ENCODE results near the gene ATP8B3.
A peak's percentile ranks its signal among the peaks of the same experiment; 100 is the strongest.

ATP8B3 gene

DNA sequence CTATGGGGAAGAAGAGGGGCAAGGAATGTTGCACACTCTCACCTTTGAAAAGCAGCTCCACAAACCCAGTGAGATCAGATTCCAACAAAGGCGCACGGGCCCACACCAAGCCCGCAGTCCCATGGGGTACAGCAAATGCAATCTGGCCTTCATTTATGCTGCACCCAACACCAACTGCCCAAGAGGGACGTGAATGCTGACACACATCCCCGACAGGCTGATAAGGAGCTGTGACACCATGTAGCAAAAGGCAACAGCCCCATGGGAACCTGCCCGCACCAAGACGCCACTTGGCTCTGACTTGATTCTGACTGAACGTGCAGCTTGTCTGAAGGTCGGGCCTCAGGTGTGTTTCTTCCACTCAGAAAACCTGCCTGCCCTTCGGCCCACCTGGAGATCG, 18.9 kb upstream of the ATP8B3 start:
- no peak for DNase-seq

DNA sequence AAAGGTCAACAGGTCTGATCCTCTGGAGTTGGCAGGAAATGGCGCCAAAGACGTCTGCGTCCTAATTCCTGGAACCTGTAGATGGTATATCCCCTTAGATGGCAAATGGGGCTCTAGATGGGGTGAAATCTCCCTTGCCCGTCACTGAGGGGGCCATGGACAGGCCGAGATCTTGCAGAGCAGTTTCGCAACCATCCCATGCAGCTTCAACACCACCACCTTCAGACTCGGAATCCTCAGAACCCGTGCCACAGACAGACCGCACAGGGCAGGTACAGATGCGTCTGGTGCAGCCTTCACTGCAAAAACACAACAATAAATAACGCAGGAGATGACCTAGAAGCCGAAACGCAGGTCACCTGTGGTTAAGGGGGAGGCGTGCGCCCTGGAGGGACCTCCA, 18.5 kb upstream of the ATP8B3 start:
- DNase-seq, result no peak

DNA sequence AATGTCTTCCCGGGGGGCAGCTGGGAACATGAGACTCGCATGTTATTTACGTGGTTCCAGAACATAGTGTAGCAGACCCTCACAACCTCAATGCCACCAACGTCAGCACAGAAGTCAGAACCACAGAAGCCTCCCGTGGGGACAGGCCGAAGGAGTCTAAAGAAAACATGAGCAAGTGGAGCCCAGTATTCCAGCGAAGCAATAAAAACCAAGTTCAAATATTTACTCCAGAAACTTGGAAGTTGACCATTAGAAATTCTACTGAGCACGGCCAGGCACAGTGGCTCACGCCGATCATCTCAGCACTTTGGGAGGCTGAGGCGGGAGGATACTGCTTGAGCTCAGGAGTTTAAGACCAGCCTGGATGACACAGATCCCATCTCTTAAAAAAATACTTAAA, 17.9 kb upstream of the ATP8B3 start:
- DNase-seq, result no peak

DNA sequence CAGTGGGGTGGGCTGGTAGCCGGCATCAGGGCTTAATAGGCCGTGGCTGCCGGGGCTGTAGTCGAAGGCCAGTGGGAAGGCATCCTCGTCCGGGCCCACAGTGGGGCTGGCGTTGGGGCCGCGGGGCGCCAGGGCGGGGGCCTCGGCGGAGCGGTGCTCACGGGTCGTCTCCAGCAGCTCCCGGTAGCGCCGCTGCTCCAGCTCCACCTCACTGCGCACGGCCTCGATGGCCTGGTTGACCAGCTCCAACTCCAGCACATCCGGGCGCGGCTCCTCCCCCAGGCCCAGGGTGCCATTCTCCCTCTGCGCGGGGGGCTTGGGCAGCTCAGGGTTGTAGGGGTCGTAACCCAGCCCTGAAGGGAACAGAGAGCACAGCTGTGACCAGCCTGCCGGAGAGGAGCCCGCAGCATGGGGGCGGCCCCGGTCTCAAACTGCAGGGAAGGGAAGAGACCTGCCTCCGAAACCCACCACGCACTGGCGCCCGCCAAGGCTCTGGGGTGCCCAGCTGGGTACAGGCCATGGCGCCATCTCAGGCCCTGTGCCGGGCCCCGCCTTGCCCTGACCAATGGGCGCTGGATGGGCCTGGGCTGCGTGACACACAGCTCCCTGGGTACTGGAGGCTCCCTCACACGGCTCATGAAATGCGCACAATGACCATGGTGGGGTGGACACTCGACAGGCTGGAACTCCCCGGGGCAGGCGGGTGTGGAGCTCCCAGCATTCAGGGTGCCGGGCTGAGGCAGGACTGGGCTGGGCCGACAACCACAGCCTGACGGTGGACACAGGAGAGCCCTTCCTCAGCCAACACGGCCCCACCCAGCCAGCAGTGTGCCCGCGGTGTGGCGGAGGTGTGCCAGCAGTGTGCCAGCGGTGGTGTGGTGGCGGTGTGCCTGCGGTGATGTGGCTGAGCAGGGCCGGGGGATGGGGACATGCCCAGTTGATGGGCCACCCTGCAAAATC, 16.5 kb upstream of the ATP8B3 start:
- DNase-seq, result no peak

DNA sequence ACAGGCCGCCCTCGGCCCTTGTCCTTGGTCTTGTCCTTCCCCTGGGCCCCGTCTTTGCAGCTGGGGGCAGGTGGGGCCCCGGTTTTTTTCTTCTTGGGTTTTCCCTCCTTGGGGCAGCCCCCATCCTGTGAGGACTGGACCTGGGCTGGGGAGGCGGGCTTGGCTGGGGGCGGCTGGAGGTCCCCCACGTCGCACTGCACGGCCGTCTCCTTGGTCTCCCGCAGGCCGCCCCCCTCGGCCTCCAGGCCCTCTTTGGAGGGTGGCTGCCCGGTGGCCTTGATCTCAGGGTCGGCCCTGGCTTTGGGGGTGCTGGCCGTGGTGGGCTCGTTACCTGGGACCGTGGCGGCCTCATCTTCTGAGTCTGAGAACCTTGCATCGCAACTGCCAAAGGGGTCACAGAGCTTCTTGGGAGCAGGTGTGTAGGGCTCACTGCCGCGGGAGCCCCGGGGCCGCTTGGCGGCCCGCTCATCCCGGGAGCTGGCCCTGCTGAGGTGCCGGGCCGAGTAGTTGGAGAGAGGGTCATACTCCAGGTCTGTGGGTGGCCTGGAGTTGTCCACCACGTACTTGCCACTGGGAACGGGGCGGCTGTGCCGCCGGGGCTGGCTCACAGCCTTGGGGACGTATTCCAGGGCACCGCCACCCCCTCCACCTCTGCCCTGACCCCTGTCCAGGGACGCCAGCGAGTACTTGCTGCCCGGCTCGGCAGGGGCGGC, 15.6 kb upstream of the ATP8B3 start:
- no peak for DNase-seq

DNA sequence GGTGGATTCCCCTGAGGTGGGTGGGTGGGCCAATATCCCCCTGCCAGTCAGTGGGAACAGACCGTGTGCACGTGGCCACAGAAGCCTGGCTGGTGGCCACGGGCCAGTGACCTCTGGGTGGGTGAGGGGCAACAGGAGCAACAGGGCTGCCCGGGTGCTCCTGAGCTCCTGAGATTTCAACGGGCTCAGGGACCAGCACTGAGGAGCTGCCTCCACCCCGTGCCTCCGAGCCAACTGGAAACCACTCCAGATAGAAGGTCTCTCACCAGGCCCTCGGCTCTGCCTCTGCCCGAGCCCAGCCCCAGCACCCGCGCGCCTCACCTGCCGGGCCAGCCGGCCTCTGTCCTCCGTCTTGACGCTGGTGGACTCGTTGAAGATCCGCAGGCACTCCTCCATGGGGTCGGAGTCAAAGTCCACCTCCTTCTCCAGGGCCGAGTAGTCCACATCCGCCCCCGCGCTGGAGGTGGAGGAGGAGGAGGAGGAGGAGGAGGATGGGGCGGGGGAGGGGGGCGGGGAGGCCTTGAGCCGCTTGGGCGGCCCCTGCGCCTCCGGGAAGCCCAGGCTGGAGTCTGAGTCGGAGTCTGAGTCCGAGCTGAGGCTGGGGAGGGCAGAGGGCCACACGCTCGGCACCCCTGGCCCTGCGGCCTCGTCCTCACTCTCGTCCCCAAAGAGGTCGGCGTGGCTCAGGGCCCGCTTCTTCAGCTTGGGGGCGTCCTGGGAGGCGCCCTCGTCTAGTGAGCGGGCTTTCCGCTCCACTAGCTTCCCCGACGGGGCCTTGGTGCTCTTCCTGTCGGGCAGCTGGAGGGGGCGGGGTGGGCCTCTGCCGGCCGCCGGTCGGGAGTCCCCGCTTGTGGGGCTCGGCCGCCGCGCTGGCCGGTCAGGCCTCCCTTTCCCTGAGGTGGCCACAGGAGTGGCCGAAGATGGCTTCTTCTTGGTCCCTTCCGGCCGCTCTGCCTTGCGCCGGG, 14.8 kb upstream of the ATP8B3 start:
- DNase-seq, result no peak

DNA sequence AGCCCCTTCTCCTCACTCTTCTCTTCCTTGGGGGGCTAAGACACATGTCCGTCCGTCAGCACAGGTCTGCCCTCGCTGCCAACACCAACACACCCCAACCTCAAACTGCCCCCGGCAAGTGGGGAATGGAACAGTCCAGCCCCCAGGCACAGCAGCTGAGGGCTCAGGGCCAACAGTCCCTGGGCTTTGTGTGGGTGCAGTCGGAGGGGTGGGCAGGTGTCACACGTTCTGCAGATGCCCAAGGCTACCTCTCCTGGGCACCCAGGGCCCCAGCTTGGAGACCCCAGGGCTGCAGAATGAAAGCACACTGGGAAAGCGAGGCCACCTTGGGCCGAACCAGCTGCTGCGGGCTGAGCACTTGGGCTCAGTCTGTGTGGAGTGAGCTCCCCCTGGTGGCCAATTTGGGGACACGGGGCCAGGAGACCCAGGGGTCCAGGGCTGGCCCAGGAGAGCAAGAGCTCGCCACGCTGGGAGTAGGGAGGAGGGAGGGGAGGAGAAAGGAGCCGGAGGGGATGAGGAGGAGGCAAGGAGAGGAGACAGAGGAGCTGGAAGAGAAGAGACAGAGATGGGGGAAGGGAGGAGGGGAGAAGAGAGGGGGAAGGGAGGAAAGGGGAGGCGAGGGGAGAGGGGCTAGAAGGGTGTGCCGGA, 14.0 kb upstream of the ATP8B3 start:
- DNase-seq, result peak; percentile 81

DNA sequence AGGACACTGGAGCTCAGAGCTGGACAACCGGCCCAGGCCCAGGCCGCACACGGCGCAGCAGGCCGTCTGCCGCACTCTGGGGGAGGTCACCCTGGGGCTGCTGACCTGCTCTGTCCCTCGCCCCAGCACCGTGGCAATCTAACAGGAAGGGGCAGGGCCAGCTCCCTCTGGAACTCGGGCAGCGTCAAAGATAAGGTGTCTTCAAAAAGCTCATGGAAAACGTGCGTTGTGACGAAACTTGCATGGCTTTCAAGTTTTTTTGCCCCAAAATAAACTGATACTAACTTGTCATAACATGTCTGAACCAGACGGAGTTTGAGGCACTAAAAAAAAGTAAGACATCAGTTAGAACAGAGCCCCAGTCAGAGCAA, 12.2 kb upstream of the ATP8B3 start:
- no peak for DNase-seq

DNA sequence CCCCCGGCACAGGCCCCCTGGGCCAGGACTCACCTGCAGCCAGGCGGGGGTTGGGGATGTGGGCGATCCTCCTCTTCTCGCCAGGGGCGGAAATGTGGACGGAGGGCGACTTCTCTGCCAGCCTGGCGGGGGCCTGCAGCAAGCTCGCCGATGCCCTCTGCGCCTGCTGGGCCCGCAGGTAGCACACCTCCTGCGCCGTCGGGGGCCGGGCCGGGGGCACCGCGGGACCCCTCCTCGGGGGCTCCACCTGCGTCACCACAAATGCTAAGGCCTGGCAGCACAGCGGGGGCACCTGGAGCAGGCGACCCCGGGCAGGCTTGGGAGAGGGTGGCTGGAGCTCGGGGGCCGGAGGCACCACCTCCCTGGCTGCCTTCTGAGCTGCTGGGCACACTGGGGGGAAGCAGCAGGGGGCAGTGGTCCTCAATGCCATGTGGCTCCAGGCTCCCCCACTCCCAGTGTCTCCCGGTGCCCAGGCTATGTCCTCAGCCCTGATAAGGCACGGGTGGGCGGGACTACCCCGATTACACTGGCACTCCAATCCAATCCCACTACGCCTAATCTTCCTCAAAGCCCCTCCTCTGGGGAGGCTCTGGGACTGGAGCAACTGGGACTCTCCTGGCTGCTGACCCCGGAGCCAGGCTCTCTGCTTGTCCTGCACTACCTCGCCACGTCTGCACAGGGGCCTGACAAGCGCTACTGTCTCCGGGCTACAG, 11.6 kb upstream of the ATP8B3 start:
- no peak for DNase-seq

DNA sequence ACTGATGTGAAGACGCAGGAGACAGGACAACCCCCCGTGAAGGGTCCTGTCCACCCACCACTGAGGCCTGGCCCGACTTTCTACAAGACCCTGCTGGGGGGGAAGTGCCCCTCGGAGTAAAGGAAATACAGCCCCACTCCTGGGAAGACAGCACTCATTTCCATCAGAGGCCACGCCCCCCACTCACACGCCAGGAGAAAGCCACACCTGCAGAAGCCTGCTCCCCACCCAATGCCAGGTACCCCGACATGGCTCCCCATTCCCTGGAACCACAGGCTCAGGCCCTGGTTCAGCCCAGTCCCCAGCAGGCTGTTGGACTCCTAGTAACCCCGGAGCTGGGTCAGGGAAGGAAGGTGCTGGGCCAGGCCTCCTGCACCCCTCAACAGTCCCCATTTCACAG, 10.9 kb upstream of the ATP8B3 start:
- DNase-seq, result no peak

DNA sequence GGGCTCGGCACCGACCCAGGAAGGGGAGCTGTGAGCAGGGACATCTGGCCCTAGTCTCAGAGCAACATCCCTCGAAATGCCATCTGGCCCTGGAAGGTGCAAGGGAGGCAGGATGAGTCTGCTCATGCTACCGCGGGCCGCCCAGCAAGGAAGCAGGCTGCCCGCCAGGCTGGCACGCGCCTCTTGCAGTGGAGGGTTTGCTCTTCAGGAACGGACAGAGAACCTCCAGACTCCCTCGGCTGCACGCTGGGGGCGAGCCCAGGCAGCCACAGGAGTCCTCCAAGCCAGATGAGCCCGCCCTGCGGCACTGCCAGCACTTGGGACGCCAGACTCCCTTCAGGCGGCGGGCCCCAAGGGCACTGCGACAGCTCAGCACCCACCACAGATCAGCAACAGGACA, 10.1 kb upstream of the ATP8B3 start:
- DNase-seq, result no peak

DNA sequence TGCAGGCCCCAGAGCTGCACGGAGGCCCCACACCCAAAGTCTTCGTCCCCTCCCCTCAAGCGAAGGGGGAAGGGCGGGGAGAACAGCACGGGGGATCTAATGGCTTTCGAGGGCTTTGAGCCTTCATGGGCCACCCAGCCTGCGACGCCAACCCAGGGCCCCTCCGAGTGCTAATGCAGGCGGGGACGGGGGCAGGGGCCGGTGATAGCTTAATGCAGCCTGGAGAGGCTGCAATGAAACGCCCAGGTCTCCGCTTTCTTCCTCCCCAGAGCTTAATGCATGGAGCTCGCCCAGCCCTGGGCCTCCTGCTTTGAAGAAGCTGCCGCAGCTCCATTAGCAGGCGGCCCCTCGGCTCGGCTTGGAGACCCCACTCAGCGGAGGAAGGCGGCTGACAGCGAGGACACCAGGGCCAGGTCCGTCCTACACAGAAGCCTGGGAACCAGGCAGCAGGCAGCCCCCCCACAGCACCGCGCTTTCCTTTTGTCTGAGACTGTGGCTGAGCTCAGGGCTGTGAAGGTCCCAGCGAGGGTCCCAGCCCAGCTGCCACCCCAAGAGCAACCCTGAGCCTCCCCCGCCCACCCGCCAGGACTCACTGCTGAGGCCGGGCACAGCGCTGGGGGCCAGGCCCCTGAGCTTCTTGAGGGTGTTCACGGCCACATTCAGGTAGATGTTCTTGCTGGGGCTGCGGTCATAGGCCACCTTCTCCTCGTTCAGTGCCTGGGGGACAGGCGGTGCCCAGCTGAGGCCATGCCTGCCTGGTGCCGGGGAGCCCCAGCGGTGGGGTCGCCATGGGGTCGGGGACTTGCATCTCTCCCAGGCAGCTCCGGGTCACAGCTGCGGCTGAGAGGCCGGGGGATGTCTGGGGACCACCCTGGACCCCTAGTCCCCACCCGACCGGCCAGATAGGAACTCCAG, 7.5 kb upstream of the ATP8B3 start:
- no peak for DNase-seq

DNA sequence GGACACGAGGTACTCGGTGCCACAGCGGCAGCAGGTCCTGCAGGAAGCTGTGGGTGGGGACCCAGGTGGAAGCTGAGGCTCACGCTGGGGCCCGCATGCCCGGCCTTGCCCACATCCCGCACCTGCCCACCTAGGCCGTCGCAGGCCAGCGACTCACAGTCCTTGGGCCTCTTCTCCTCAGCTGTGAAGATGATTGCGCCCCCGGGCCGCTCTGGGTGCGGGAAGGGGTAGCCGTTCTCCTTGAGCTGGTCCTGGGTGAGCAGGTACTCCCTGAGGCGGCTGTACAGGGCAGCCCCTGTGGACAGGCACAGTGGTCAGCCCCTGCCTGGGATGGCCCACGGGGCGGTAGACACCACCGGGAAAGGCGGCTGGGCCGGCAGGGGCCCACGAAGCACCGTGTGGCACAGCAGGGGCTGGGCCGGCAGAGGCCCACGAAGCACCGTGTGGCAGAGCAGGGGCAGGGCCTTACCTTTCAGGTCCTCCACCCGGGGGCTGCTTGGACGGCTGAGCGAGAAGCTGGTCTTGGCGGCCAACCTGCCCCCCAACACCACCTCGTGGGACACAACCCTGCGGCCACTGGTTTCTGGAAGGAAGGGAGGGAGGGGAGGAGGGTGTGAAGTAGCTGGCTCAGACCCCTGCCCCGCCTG, 6.6 kb upstream of the ATP8B3 start:
- DNase-seq, result no peak

DNA sequence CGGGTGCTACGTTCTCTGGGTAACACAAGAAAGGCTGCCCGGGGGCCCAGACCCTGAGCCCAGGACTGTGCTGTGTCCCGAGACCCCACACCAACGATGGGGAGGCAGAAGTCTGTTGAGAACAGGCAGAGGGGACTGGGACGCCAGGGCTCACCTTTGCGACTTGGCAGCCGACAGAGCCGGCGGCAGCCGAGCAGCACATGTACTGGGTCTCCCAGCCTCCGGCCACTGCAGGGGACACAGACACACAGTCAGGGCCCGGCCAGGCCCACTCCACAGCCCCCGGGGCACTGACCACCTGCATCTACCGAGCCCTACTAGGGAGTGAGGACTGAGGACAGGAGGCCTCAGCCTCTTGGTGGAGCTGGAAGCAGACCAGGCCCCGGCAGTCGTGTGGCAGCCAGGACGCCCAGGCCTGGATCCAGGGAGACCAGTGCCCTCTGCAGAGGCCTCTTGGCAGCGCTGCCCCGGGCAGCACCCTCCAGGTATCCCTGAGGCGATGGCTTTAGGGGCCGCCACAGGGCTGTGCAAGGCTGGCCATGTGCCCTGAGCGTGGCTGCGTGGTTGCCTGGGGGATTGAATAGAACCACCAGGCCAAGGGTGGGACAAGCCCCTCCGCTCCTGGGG, 5.6 kb upstream of the ATP8B3 start:
- no peak for DNase-seq

DNA sequence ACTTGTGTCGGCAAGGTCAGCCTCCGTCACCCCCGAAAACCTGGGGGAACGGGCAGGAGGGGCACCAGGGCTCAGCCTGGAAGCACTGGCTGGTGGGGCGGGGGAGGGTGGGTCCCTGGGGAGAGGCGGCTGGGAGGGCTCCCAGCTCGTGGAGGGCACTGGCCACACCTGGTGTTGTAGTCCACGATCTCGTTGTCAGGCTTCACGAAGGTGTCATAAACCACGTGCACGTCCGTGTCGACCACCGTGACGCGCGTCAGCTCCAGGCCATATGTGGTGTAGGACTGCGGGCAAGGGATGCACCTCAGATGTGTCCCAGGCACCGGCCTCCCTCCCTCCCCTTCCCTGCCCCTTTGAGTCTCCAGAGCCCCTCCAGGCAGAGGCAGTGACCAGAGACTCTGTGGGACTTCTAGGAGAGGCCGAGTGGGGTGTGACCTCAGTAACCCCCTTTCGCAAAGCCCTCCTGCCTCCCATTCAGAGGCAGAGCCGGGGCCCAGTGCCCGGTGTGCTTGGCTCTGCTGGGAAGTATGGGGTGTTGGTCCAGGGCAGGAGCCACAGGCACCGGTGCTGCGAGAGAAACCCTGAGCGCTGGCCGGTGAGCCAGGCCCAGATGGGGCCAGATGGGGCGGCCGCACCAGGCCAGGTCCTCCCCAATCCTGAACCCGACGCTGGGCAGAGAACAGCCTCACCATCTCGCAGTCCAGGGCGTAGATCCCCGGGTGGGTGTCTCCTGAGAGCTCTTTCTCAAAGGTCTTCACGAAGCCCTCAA, 4.6 kb upstream of the ATP8B3 start:
- DNase-seq, result no peak

DNA sequence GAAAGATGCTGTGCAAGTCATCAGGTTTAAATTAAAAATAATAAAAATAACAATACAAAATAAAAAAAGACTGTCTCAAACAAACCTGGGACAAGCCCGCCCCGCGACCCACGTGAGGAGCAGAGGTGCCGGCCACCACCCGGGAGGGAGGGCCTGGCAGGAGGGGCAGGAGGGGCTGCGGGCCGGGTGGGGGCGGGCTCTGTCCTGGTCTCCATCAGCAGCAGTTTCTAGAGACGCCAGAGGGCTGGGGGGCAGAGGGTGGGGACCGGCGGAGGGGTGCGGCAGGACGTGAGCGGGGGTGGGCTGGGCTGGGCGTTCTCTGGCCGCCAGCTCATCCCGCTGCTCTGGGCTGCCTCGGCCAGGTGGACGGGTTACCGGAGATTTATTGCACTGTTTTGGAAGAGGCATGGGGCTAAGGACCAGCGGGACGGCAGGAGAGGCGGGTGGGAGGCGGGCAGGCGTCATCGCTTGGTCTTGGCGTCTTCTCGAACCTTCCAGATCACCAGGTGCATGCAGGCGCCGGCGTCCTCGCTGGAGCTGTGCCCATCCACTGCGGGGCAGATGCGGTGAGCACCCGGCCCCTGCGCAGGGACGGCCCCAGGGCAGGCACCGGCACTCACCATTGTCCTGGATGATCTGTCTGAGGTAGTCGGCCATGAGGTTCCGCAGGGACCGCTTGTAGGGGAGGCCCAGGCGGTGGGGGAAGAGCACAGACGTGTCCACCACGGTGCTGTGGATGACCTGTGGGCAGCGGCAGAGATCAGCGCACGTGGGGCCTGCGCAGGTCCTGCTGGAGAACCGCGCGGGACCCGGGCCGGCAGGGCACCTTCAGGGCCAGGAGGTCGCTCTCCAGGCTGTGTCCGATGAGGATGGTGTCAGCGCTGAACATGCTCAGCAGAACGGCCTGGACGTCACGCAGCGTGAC, 3.8 kb upstream of the ATP8B3 start:
- DNase-seq, result no peak

DNA sequence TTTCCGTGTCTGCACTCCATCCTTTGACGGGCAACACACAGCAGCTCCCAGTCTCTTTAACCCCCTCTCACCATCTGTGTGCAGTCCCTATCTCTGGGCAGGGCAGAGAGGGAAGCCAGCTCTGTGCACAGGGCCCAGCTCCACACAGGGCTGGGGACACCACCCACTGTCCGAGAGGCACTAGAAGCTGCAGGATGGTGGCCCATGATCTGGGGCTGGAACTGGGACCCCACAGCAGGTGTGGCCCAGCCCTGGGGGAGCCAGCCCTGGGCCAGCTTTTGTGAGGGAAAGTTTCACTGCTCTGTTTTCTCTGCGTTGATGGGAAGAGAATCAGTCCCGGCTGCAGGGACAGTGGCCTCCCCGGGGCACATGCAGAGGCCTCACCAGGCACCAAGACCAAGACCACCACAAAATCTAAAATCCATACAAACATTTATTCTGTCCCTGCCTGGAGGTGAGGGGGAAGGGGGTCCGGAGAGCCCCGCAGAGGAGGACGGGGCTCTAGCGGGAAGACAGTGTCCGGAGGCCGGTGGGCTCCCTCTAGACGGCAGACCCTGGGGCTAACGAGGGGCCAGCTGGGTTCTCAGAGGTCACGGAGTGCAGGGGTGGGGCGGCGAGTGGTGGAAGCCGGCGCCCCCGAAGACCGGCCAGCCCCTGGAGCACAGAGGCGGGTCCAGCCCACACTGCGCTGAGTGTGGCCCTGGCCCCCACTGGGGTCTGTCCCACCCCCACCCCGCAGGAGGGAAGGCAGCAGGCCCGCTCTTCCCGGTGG, 2.9 kb upstream of the ATP8B3 start:
- DNase-seq, result no peak
